Activated CD8-positive, alpha-beta T cell treated with anti-CD3 and anti-CD28 coated beads for 36 hours (primary cell): Measurements from ENCODE around the gene DNAH9. TPM values are rescaled to one million over a fixed set of nuclear protein-coding genes. Genes with fewer than 3 reads are reported as not detected.

Source experiments
- ATAC-seq: fragments of 200-7000 bp; cut with Tn5 transposase; one replicate; pipeline ENCODE4 v1.10.0; 2021; ENCODE audit warnings: mild to moderate bottlenecking, moderate library complexity
- CTCF ChIA-PET: fragments of 350-600 bp; sonication (Branson Sonifier 250); formaldehyde crosslinking; loops from one replicate; lab custom pipeline; 2021; ENCODE audit warnings: antibody characterized with exemption; lab: Charles Lee
- POLR2A ChIA-PET: fragments of 350-600 bp; sonication (Branson Sonifier 250); formaldehyde crosslinking; loops from one replicate; lab custom pipeline; 2021; ENCODE audit warnings: antibody characterized with exemption; lab: Charles Lee
- DNase-seq: peaks from one replicate; pipeline ENCODE4 v3.0.0-alpha.2; 2020
- H3K27ac Mint-ChIP-seq: one replicate; pipeline ENCODE4 v1.8.0; 2021; ENCODE audit warnings: mild to moderate bottlenecking, mixed read lengths
- H3K27me3 Mint-ChIP-seq: one replicate; pipeline ENCODE4 v1.8.0; 2021; ENCODE audit warnings: mixed read lengths
- H3K36me3 Mint-ChIP-seq: one replicate; pipeline ENCODE4 v1.8.0; 2021; ENCODE audit warnings: low read depth, mixed read lengths
- H3K4me1 Mint-ChIP-seq: one replicate; pipeline ENCODE4 v1.8.0; 2021; ENCODE audit warnings: low read depth, mixed read lengths
- H3K4me3 Mint-ChIP-seq: one replicate; pipeline ENCODE4 v1.8.0; 2021; ENCODE audit warnings: mild to moderate bottlenecking, moderate library complexity, mixed read lengths
- H3K9me3 Mint-ChIP-seq: one replicate; pipeline ENCODE4 v1.8.0; 2021; ENCODE audit warnings: mixed read lengths
- CTCF ChIP-seq: fragments of 200-600 bp; IDR thresholded peaks from one replicate; pipeline ENCODE4 v1.8.0; 2022; ENCODE audit warnings: antibody characterized with exemption, mild to moderate bottlenecking
- intact Hi-C: fragments of 100-400 bp; cut with micrococcal nuclease; formaldehyde crosslinking; loops from one replicate; pipeline ENCODE4 v1.10.0; 2022
- total RNA-seq, 2 experiments: library from RNA; stranded (reverse); gene quantifications; one replicate each; pipeline ENCODE4 v1.2.3, GENCODE V29; 2021

DNAH9 gene
- total RNA-seq, 2 experiments from 2014 or later = not detected

- no peak overlapping the region for H3K27ac Mint-ChIP-seq
- no peaks in the 10 kb centered on the region for H3K9me3 Mint-ChIP-seq
- intact Hi-C loops = no loop called here
- ATAC-seq = no peak
- TF ChIP-seq CTCF = no peak
- H3K4me1 Mint-ChIP-seq = no peaks in the 10 kb centered on the region
- no peak for DNase-seq
- no peak overlapping the region for H3K4me3 Mint-ChIP-seq
- ChIA-PET POLR2A (no interaction called here), CTCF (no interaction called here)
- no peaks in the 10 kb centered on the region for H3K36me3 Mint-ChIP-seq
- H3K27me3 Mint-ChIP-seq = no peaks in the 10 kb centered on the region
These were observed 43.7 kb upstream of the DNAH9 start for GRCh38 chr17:11554542-11554941.

GRCh38 chr17:11555530-11555929, 42.7 kb upstream of the DNAH9 start:
- intact Hi-C loops = no loop called here
- POLR2A ChIA-PET = no interaction called here
- no peak for TF ChIP-seq CTCF
- no peaks in the 10 kb centered on the region for H3K27me3 Mint-ChIP-seq
- no peak overlapping the region for H3K4me3 Mint-ChIP-seq
- CTCF ChIA-PET = no interaction called here
- no peak overlapping the region for H3K27ac Mint-ChIP-seq
- DNase-seq (no peak), ATAC-seq (no peak)
- no peaks in the 10 kb centered on the region for H3K4me1 Mint-ChIP-seq
- no peaks in the 10 kb centered on the region for H3K36me3 Mint-ChIP-seq
- H3K9me3 Mint-ChIP-seq = no peaks in the 10 kb centered on the region

GRCh38 chr17:11557727-11558452, 40.4 kb upstream of the DNAH9 start:
- ATAC-seq (no peak), DNase-seq (no peak)
- no peaks in the 10 kb centered on the region for H3K9me3 Mint-ChIP-seq
- H3K36me3 Mint-ChIP-seq = no peaks in the 10 kb centered on the region
- ChIA-PET POLR2A (no interaction called here), CTCF (no interaction called here)
- H3K27me3 Mint-ChIP-seq = no peaks in the 10 kb centered on the region
- no peak overlapping the region for H3K4me3 Mint-ChIP-seq
- intact Hi-C loops = no loop called here
- no peak overlapping the region for H3K27ac Mint-ChIP-seq
- H3K4me1 Mint-ChIP-seq = no peaks in the 10 kb centered on the region
- no peak for TF ChIP-seq CTCF

- no peak for DNase-seq
- Mint-ChIP-seq H3K27me3 (no peaks in the 10 kb centered on the region), H3K27ac (no peak overlapping the region), H3K9me3 (no peaks in the 10 kb centered on the region), H3K36me3 (no peaks in the 10 kb centered on the region), H3K4me1 (no peaks in the 10 kb centered on the region), H3K4me3 (no peak overlapping the region)
- TF ChIP-seq CTCF = no peak
- ChIA-PET CTCF (no interaction called here), POLR2A (no interaction called here)
- intact Hi-C loops = no loop called here
- no peak for ATAC-seq
These were observed 39.5 kb upstream of the DNAH9 start for GRCh38 chr17:11558681-11559234.

- Mint-ChIP-seq H3K27me3 (no peaks in the 10 kb centered on the region), H3K27ac (no peak overlapping the region), H3K9me3 (no peaks in the 10 kb centered on the region), H3K36me3 (no peaks in the 10 kb centered on the region), H3K4me1 (no peaks in the 10 kb centered on the region), H3K4me3 (no peak overlapping the region)
- ChIA-PET CTCF (no interaction called here), POLR2A (no interaction called here)
- no peak for DNase-seq
- intact Hi-C loops = no loop called here
- no peak for ATAC-seq
- TF ChIP-seq CTCF = no peak
These were observed 38.7 kb upstream of the DNAH9 start for GRCh38 chr17:11559601-11560000.
